Lung (tissue), 12 donors: ENCODE results near the gene INPP5E. TPM values are rescaled to one million over a fixed set of nuclear protein-coding genes. Genes with fewer than 3 reads are reported as not detected.

Experiments used
- ATAC-seq: fragments of 200-7000 bp; cut with Tn5 transposase; one replicate; pipeline ENCODE4 v1.9.1; 2020; ENCODE audit warnings: moderate number of reproducible peaks; ENCODE audit not compliant: insufficient read depth, low FRiP score
- DNase-seq, 3 donors: peaks; one replicate each; pipeline ENCODE4 v3.0.0-alpha.2; 2013 to 2017
- H3K27ac ChIP-seq, 2 donors: one replicate each; pipeline ENCODE4 v1.5.1; 2013; ENCODE audit warnings: mild to moderate bottlenecking in 2 of 2, moderate library complexity in 2 of 2, control low read depth in 1 of 2, inconsistent platforms in 1 of 2, low read depth in 1 of 2, low read length in 1 of 2
- H3K27me3 ChIP-seq, 3 donors: one replicate each; pipeline ENCODE4 v1.5.1; 2013; ENCODE audit warnings: low read length in 2 of 3; ENCODE audit not compliant: control insufficient read depth in 3 of 3, insufficient read depth in 3 of 3
- H3K36me3 ChIP-seq, 4 donors: one replicate each; pipeline ENCODE4 v1.5.1; 2013; ENCODE audit warnings: low read length in 4 of 4, mild to moderate bottlenecking in 1 of 4, moderate library complexity in 1 of 4; ENCODE audit not compliant: control insufficient read depth in 4 of 4, insufficient read depth in 4 of 4
- H3K4me1 ChIP-seq, 5 donors: one replicate each; pipeline ENCODE4 v1.5.1; 2013; ENCODE audit warnings: low read length in 5 of 5, mild to moderate bottlenecking in 2 of 5, moderate library complexity in 1 of 5; ENCODE audit not compliant: control insufficient read depth in 5 of 5, insufficient read depth in 5 of 5
- H3K4me3 ChIP-seq: one replicate; pipeline ENCODE4 v1.5.1; 2013; ENCODE audit warnings: mild to moderate bottlenecking, control low read depth, moderate library complexity
- H3K9ac ChIP-seq, 2 donors: one replicate each; pipeline ENCODE4 v1.5.1; 2013; ENCODE audit warnings: low read length in 2 of 2, control low read depth in 1 of 2; ENCODE audit not compliant: insufficient read depth in 1 of 2
- H3K9me3 ChIP-seq, 4 donors: one replicate each; pipeline ENCODE4 v1.5.1; 2013; ENCODE audit warnings: low read length in 3 of 4, mild to moderate bottlenecking in 1 of 4, moderate library complexity in 1 of 4; ENCODE audit not compliant: control insufficient read depth in 4 of 4, insufficient read depth in 3 of 4
- WGBS, 2 donors: extraction: QIAGEN DNeasy Blood & Tissue Kit; methylation state at CpG; one replicate each; pipeline ENCODE4 v1.1.7; 2013; 5-methylcytosine and 5-hydroxymethylcytosine counted together
- polyA plus RNA-seq, 2 donors: library from polyadenylated mRNA; stranded (reverse); fragments of 200-250 nt; gene quantifications; one replicate each; pipeline ENCODE4 v1.2.1, GENCODE V29; 2013
- total RNA-seq, 2 donors: library from RNA; depleted of rRNA in 1 of 2; stranded (reverse); fragments of >200 nt in 1 of 2; gene quantifications; one replicate each; pipeline ENCODE4 v1.2.1, GENCODE V29; 2014 to 2021
- TF ChIP-seq, protein P1 (sequence below): IDR thresholded peaks from 2 replicates; pipeline ENCODE4 v1.5.1; 2012; ENCODE audit warnings: mild to moderate bottlenecking; ENCODE audit errors: control extremely low read depth, extremely low read depth
- donor health status: control.
- donor health status: control.
- donor health status: Bipolar disorder and iron deficiency.
- donor health status: healthy.
- donor health status: DM: yes; HTN: yes; CAD: no.

Gene INPP5E
- total and polyA plus RNA-seq, 4 donors, result 7.2 to 18.4 (median 8.6) TPM

DNA sequence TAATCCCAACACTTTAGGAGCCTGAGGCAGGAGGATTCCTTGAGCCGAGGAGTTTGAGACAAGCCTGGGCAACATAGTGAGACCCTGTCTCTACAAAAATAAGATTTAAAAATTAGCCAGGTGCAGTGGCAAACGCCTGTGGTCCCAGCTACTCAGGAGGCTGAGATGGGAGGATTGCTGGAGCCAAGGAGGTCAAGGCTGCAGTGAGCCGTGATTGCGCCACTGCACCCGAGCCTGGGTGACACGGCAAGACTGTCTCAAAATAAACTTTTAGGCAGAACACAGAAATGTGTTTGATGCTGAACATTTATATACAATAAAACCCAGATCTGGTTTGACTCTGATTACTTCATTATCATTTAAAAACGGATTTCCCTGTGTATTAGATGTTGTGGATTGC lies 34.2 kb downstream of the INPP5E start:
- Histone ChIP-seq H3K27ac (no peak overlapping the region), H3K9me3 (no peaks in the 10 kb centered on the region), H3K4me3 (no peak overlapping the region), H3K9ac (no peak overlapping the region), H3K36me3 (peaks cover 0 to 29% (median 7%) of the 10 kb centered on the region in 4 donors), H3K4me1 (peaks cover 0 to 8% (median 0%) of the 10 kb centered on the region in 5 donors), H3K27me3 (no peaks in the 10 kb centered on the region)
- 81 to 91% methylated on average over 7 of the region's 7 CpGs for WGBS, 2 donors
- DNase-seq, result no peak
- TF ChIP-seq, protein P1, sequence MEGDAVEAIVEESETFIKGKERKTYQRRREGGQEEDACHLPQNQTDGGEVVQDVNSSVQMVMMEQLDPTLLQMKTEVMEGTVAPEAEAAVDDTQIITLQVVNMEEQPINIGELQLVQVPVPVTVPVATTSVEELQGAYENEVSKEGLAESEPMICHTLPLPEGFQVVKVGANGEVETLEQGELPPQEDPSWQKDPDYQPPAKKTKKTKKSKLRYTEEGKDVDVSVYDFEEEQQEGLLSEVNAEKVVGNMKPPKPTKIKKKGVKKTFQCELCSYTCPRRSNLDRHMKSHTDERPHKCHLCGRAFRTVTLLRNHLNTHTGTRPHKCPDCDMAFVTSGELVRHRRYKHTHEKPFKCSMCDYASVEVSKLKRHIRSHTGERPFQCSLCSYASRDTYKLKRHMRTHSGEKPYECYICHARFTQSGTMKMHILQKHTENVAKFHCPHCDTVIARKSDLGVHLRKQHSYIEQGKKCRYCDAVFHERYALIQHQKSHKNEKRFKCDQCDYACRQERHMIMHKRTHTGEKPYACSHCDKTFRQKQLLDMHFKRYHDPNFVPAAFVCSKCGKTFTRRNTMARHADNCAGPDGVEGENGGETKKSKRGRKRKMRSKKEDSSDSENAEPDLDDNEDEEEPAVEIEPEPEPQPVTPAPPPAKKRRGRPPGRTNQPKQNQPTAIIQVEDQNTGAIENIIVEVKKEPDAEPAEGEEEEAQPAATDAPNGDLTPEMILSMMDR, result no peak
- ATAC-seq, result no peak

DNA sequence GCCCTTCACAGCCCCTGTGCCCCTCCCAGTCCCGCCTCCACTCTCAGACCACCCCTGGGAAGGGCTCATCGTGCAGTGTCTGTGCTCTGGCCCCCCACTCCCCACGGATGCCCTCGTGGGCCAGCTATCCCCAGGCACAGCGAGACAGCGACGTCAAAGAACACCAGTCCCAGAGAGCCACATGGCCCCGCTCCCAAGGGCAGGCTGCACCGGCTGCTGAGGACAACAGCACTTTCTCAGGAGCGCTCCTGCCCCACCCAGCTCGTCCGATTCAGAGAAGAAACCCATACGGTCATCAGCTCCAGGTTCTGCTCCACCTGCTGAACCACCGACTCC lies 34.9 kb downstream of the INPP5E start:
- 90 to 96% methylated on average over 14 of the region's 14 CpGs for WGBS, 2 donors
- H3K9me3 ChIP-seq, result no peaks in the 10 kb centered on the region
- no peaks in the 10 kb centered on the region for H3K27me3 ChIP-seq
- no peak overlapping the region for H3K9ac ChIP-seq
- peaks cover 0 to 29% (median 7%) of the 10 kb centered on the region in 4 donors for H3K36me3 ChIP-seq
- H3K4me3 ChIP-seq, result no peak overlapping the region
- peaks cover 0 to 10% (median 0%) of the 10 kb centered on the region in 5 donors for H3K4me1 ChIP-seq
- no peak overlapping the region for H3K27ac ChIP-seq
- ATAC-seq (no peak), DNase-seq (no peak)
- TF ChIP-seq, protein P1, result no peak

DNA sequence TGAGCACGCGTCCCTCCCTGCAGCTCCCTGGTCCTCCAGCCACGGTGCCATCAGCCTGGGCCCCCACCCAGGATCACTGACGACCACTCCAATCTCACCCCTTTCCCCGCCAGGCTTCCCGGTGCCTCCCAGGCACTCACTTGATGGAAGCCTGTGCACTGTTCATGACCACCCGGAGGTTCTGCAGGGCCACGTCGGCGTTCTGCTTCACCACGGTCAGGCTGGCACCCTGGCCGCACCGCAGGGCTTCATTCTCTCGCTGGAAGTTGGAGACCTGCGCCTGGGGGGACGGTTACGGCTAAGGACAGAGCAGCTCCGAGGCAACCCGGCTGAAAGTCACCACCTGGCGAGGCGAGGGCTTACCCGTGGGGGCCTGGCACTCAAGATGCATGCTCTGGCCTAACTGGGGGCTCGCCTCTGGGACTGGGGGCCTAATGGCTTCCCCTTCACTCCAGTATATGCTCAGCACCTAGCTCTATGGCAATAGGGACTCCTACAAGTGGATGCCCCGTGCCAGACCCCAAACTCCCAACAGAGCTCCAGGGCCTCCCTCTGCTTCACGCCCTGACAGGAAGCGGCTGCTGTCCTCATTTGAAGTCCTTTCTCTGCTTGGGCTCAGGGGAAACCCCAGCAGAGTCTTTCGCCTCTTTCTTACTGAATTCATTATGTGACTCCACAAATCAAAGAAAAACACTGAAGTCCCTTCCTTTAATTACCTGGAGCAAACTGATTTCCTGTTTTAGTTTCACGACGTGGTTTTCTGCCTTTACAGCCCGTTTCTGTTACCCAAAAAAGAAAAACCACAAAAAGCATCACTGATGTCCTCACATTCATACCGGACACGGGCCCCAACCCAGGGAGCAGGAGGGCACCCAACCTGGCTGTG lies 35.5 kb downstream of the INPP5E start:
- TF ChIP-seq, protein P1, result no peak
- peaks cover 0 to 29% (median 7%) of the 10 kb centered on the region in 4 donors for H3K36me3 ChIP-seq
- H3K4me1 ChIP-seq, result peaks cover 0 to 7% (median 3%) of the 10 kb centered on the region in 5 donors
- ATAC-seq (no peak), DNase-seq (no peak)
- H3K27me3 ChIP-seq, result no peaks in the 10 kb centered on the region
- no peaks in the 10 kb centered on the region for H3K9me3 ChIP-seq
- no peak overlapping the region for H3K4me3 ChIP-seq
- H3K27ac ChIP-seq, result no peak overlapping the region
- 83 to 84% methylated on average over 32 of the region's 32 CpGs for WGBS, 2 donors
- H3K9ac ChIP-seq, result no peak overlapping the region
